H1 (cell line): Measurements from ENCODE around the gene SOX13. TPM values are rescaled to one million over a fixed set of nuclear protein-coding genes. Genes with fewer than 3 reads are reported as not detected.

Source experiments
- CTCF ChIA-PET: fragments of 300-600 bp; sonication (Branson Sonifier 250); formaldehyde crosslinking; loops from one replicate; lab custom pipeline; 2021; ENCODE audit not compliant: partially characterized antibody; lab: Charles Lee
- POLR2A ChIA-PET: fragments of 300-600 bp; sonication (Branson Sonifier 250); formaldehyde crosslinking; loops from one replicate; lab custom pipeline; 2021; ENCODE audit warnings: inconsistent platforms; ENCODE audit not compliant: partially characterized antibody; lab: Charles Lee
- DNase-seq, 2 experiments: peaks; one replicate each; pipeline versions ENCODE4 v3.0.0 to v3.0.0-alpha.2; 2010 to 2022; ENCODE audit warnings: low spot score in 2 of 2, low read depth in 1 of 2, mixed read lengths in 1 of 2
- FAIRE-seq: peaks from 2 replicates; lab custom pipeline; 2011; peaks lifted over from hg19 to GRCh38; lab: Jason Lieb, UNC
- H2AFZ ChIP-seq: 2 replicates; pipeline ENCODE4 v1.8.1; 2012; ENCODE audit warnings: low read length, inconsistent platforms
- H2AK5ac ChIP-seq: 2 replicates; pipeline ENCODE4 v1.6.1; 2013; ENCODE audit warnings: low read depth, low read length
- H2BK120ac ChIP-seq: replicated peaks from 2 replicates; pipeline ENCODE3; 2013; ENCODE audit warnings: low read depth, low read length, inconsistent platforms
- H2BK12ac ChIP-seq: 2 replicates; pipeline ENCODE4 v1.6.1; 2013; ENCODE audit warnings: low read depth, low read length
- H2BK15ac ChIP-seq: 2 replicates; pipeline ENCODE4 v1.6.1; 2013; ENCODE audit warnings: low read length
- H2BK20ac ChIP-seq: 2 replicates; pipeline ENCODE4 v1.6.1; 2013; ENCODE audit warnings: low read length
- H2BK5ac ChIP-seq: 2 replicates; pipeline ENCODE4 v1.6.1; 2013; ENCODE audit warnings: low read depth, low read length
- H3K14ac ChIP-seq: 2 replicates; pipeline ENCODE4 v1.6.1; 2013; ENCODE audit warnings: inconsistent platforms; ENCODE audit not compliant: insufficient read length
- H3K18ac ChIP-seq: 2 replicates; pipeline ENCODE4 v1.6.1; 2013; ENCODE audit warnings: low read length; ENCODE audit errors: extremely low read depth
- H3K23ac ChIP-seq: 2 replicates; pipeline ENCODE4 v1.6.1; 2013; ENCODE audit warnings: inconsistent platforms; ENCODE audit not compliant: insufficient read length
- H3K23me2 ChIP-seq: 2 replicates; pipeline ENCODE4 v1.6.1; 2013; ENCODE audit warnings: low read depth, low read length
- H3K27ac ChIP-seq: 2 replicates; pipeline ENCODE4 v1.6.1; 2011; ENCODE audit warnings: low read depth, low read length, inconsistent platforms
- H3K27me3 ChIP-seq, 4 experiments: replicated peaks in 1 of 4; 1 replicate in 1 of 4; 2 replicates in 3 of 4; pipeline versions ENCODE4 v1.6.1 to v1.8.1; 2011 to 2013; ENCODE audit warnings: low read length in 3 of 4, mild to moderate bottlenecking in 3 of 4, inconsistent platforms in 2 of 4, mixed read lengths in 2 of 4, moderate library complexity in 1 of 4; ENCODE audit not compliant: control insufficient read depth in 3 of 4, insufficient read depth in 3 of 4; ENCODE audit errors: extremely low read depth in 1 of 4
- H3K36me3 ChIP-seq, 4 experiments: 2 replicates each; pipeline versions ENCODE4 v1.6.1 to v1.8.1; 2011 to 2013; ENCODE audit warnings: mild to moderate bottlenecking in 4 of 4, low read length in 3 of 4, moderate library complexity in 2 of 4, control low read depth in 1 of 4, inconsistent platforms in 1 of 4; ENCODE audit not compliant: insufficient read depth in 4 of 4, control insufficient read depth in 2 of 4
- H3K4ac ChIP-seq: replicated peaks from 2 replicates; pipeline ENCODE3; 2013; ENCODE audit warnings: low read length, low read depth, mixed read lengths, inconsistent platforms; ENCODE audit not compliant: insufficient read length
- H3K4me1 ChIP-seq, 4 experiments: replicated peaks in 1 of 4; 1 replicate in 1 of 4; 2 replicates in 3 of 4; pipeline versions ENCODE4 v1.6.1 to v1.8.1; 2011 to 2013; ENCODE audit warnings: low read length in 3 of 4, inconsistent platforms in 2 of 4, mixed read lengths in 1 of 4; ENCODE audit not compliant: insufficient read depth in 4 of 4, control insufficient read depth in 3 of 4
- H3K4me2 ChIP-seq, 2 experiments: 2 replicates each; pipeline versions ENCODE4 v1.6.1 to v1.8.1; 2011 to 2013; ENCODE audit warnings: low read depth in 2 of 2, low read length in 2 of 2, control low read depth in 1 of 2, inconsistent platforms in 1 of 2, mild to moderate bottlenecking in 1 of 2; ENCODE audit not compliant: insufficient read depth in 1 of 2
- H3K4me3 ChIP-seq, 4 experiments: fragments of 200-600, 300-600 bp in 1 of 4; sonication (generic), shearing (Covaris generic), sonication (Bioruptor Twin) in 1 of 4; 2 replicates each; pipeline versions ENCODE4 v1.5.1 to v1.8.1; 2011 to 2016; ENCODE audit warnings: low read length in 4 of 4, low read depth in 3 of 4, control low read depth in 2 of 4, inconsistent platforms in 2 of 4, mild to moderate bottlenecking in 2 of 4, mixed read lengths in 1 of 4, moderate library complexity in 1 of 4; ENCODE audit not compliant: insufficient read depth in 2 of 4; ENCODE audit errors: extremely low read depth in 1 of 4
- H3K56ac ChIP-seq: replicated peaks from 2 replicates; pipeline ENCODE3; 2013; ENCODE audit warnings: low read depth, mild to moderate bottlenecking, mixed read lengths, low read length, inconsistent platforms; ENCODE audit not compliant: insufficient read length
- H3K79me1 ChIP-seq: 2 replicates; pipeline ENCODE4 v1.6.1; 2013; ENCODE audit warnings: low read depth, low read length, control low read depth
- H3K79me2 ChIP-seq, 2 experiments: 2 replicates each; pipeline versions ENCODE4 v1.6.1 to v1.8.1; 2012 to 2013; ENCODE audit warnings: low read length in 2 of 2, mild to moderate bottlenecking in 2 of 2, inconsistent platforms in 1 of 2; ENCODE audit not compliant: insufficient read depth in 2 of 2, control insufficient read depth in 1 of 2
- H3K9ac ChIP-seq, 4 experiments: replicated peaks in 1 of 4; 1 replicate in 1 of 4; 2 replicates in 3 of 4; pipeline versions ENCODE4 v1.6.1 to v1.8.1; 2011 to 2013; ENCODE audit warnings: low read depth in 3 of 4, low read length in 3 of 4, control low read depth in 2 of 4, mild to moderate bottlenecking in 2 of 4, moderate library complexity in 2 of 4, inconsistent platforms in 1 of 4; ENCODE audit errors: extremely low read depth in 1 of 4
- H3K9me3 ChIP-seq, 2 experiments: 2 replicates each; pipeline versions ENCODE4 v1.6.1 to v1.8.1; 2012 to 2013; ENCODE audit warnings: mild to moderate bottlenecking in 2 of 2, moderate library complexity in 2 of 2, control low read depth in 1 of 2, inconsistent platforms in 1 of 2, low read depth in 1 of 2, low read length in 1 of 2, mixed read lengths in 1 of 2; ENCODE audit not compliant: insufficient read depth in 2 of 2
- H4K20me1 ChIP-seq, 2 experiments: replicated peaks in 1 of 2; 2 replicates each; pipeline versions ENCODE3 to v1.8.1; 2011 to 2013; ENCODE audit warnings: inconsistent platforms in 2 of 2, low read length in 2 of 2, mild to moderate bottlenecking in 1 of 2; ENCODE audit not compliant: insufficient read depth in 2 of 2, control insufficient read depth in 1 of 2
- H4K5ac ChIP-seq: 2 replicates; pipeline ENCODE4 v1.6.1; 2013; ENCODE audit warnings: low read length, low read depth, mixed read lengths, inconsistent platforms; ENCODE audit not compliant: insufficient read length
- H4K8ac ChIP-seq: 2 replicates; pipeline ENCODE4 v1.8.0; 2013; ENCODE audit warnings: mild to moderate bottlenecking, moderate library complexity, low read length, inconsistent platforms; ENCODE audit not compliant: insufficient read depth; ENCODE audit errors: extremely low read depth
- H4K91ac ChIP-seq: replicated peaks from 2 replicates; pipeline ENCODE3; 2013; ENCODE audit warnings: low read length, mixed read lengths, inconsistent platforms; ENCODE audit not compliant: insufficient read length
- POLR2AphosphoS5 ChIP-seq: IDR thresholded peaks from 2 replicates; pipeline ENCODE4 v1.6.1; 2011; ENCODE audit warnings: low read depth, low read length
- SIN3A ChIP-seq, 2 experiments: IDR thresholded peaks in 1 of 2; conservative IDR thresholded peaks in 1 of 2; 2 replicates each; pipeline ENCODE4 v1.6.1; 2011 to 2012; ENCODE audit warnings: low read length in 2 of 2, improper control_type of control experiment in 1 of 2, low read depth in 1 of 2, mild to moderate bottlenecking in 1 of 2
- SP2 ChIP-seq: IDR thresholded peaks from 2 replicates; pipeline ENCODE4 v1.6.1; 2012; ENCODE audit warnings: mild to moderate bottlenecking, low read length, inconsistent platforms
- WGBS, 2 experiments: shearing (Covaris generic) in 1 of 2; methylation state at CpG; one replicate each; pipeline versions ENCODE4 v1.1.6 to v1.1.7; 2013 to 2015; ENCODE audit warnings: low lambda C conversion rate in 2 of 2, mixed read lengths in 2 of 2, inconsistent platforms in 1 of 2, low coverage in 1 of 2, missing lambda C conversion rate in 1 of 2; ENCODE audit not compliant: insufficient replicate concordance in 2 of 2, insufficient coverage in 1 of 2, insufficient read length in 1 of 2; ENCODE audit errors: extremely low coverage in 1 of 2, missing lambda C conversion rate in 1 of 2; 5-methylcytosine and 5-hydroxymethylcytosine counted together
- polyA plus RNA-seq, 7 experiments: library from polyadenylated mRNA; depleted of rRNA in 3 of 7; stranded (reverse) in 5 of 7; unstranded in 2 of 7; fragments of >200 nt in 5 of 7; fragments of 200-250 nt in 2 of 7; gene quantifications; 1 replicate in 5 of 7; 2 replicates in 1 of 7; 4 replicates in 1 of 7; pipeline versions ENCODE4 v1.2.1 to v1.2.3, GENCODE V29; 2011 to 2013; ENCODE audit warnings: missing spikeins in 2 of 7, mixed read lengths in 2 of 7
- total RNA-seq: library from RNA; stranded (reverse); fragmentation: NEBNext Ultra II Directional; extraction: Animal tissue kit (Norgen Biotek cat#: 25700); gene quantifications from 2 replicates; pipeline ENCODE4 v1.2.1, GENCODE V29; 2021

SOX13 gene
- total and polyA plus RNA-seq, 2 of the 8 experiments (the other 6 are each of a cell fraction or from before 2014, with no cell fraction given), result 113 to 173 TPM

GRCh38 chr1:204075890-204076846 is 3.3 kb downstream of the SOX13 start:
- POLR2A ChIA-PET, result interaction anchor here (0.8 to 12.9 kb wide), 9 partner anchors 10 to 210 kb away, joined by 3 to 101 read pairs (median 3); no protein-coding TSS in a partner anchor
- WGBS, 2 experiments, result 58% methylated on average over 4 of the region's 4 CpGs; no CpG with 5 or more reads in 1 of the 2 experiments

More at GRCh38 chr1:204075890-204076846, 3.3 kb downstream of the SOX13 start:
- H3K4me1 ChIP-seq, result peaks cover 13 to 42% (median 35%) of the 10 kb centered on the region in 4 experiments
- H4K8ac ChIP-seq, result no peak overlapping the region
- H2BK120ac ChIP-seq, result no peak overlapping the region
- H3K23me2 ChIP-seq, result peaks cover 28% of the 10 kb centered on the region
- peaks cover 9% of the 10 kb centered on the region; the same call in 1 of the 2 replicates for H3K79me1 ChIP-seq
- H4K20me1 ChIP-seq, result peaks cover 7 to 26% of the 10 kb centered on the region in 2 experiments
- H3K27me3 ChIP-seq, result no peaks in the 10 kb centered on the region
- CTCF ChIA-PET, result interaction anchor here (0.7 to 10.2 kb wide), 7 partner anchors 10 to 204 kb away, joined by 3 to 107 read pairs (median 6); no protein-coding TSS in a partner anchor
- TF ChIP-seq SIN3A (conservative IDR thresholded peaks at IDR 0.05 in 1 of 2, IDR thresholded peaks at IDR 0.05 in 1 of 2; ENCODE audit: low read depth in 1 of 2, low read length in 2 of 2), result peak in 1 of 2 experiments; percentile 47; a peak in 1 of 4 replicates
- TF ChIP-seq SP2, result no peak
- TF ChIP-seq POLR2AphosphoS5, result no peak
- peak overlapping the region; percentile 83; the same call in 1 of the 2 replicates for H2AK5ac ChIP-seq
- H3K4ac ChIP-seq, result peak overlapping the region; percentile 17
- DNase-seq (no peak), FAIRE-seq (no peak)
- H2AFZ ChIP-seq, result no peak overlapping the region
- no peaks in the 10 kb centered on the region for H3K36me3 ChIP-seq
- H3K14ac ChIP-seq, result no peak overlapping the region
- H3K4me2 ChIP-seq, result peak overlapping the region; percentile 86 to 95
- no peak overlapping the region for H3K23ac ChIP-seq
- peak overlapping the region; percentile 75; the same call in 1 of the 2 replicates for H3K18ac ChIP-seq
- H4K91ac ChIP-seq, result no peak overlapping the region
- H3K9me3 ChIP-seq, result no peaks in the 10 kb centered on the region
- H2BK12ac ChIP-seq, result peak overlapping the region; percentile 84; the same call in 1 of the 2 replicates
- no peak overlapping the region for H3K56ac ChIP-seq
- H3K27ac ChIP-seq, result no peak overlapping the region
- H3K9ac ChIP-seq, result no peak overlapping the region
- peak overlapping the region; percentile 66 for H2BK5ac ChIP-seq
- H2BK20ac ChIP-seq, result peak overlapping the region; percentile 90; the same call in 1 of the 2 replicates
- H4K5ac ChIP-seq, result no peak overlapping the region
- H2BK15ac ChIP-seq, result peak overlapping the region; percentile 73
- peak overlapping the region in 2 of 4 experiments; percentile 98; a peak in 3 of 8 replicates for H3K4me3 ChIP-seq
- H3K79me2 ChIP-seq, result peaks cover 34 to 63% of the 10 kb centered on the region in 2 experiments
